NCI-H460 (cell line): ENCODE measurements around the gene TRPM1. TPM values are rescaled to one million over a fixed set of nuclear protein-coding genes. Genes with fewer than 3 reads are reported as not detected.
"Not testable (repeated sequence)": the region's sequence is repeated elsewhere in the genome, so short reads cannot be mapped to it uniquely, and the experiment has no call there.

Source experiments
- DNase-seq: peaks from one replicate; pipeline ENCODE4 v3.0.0-alpha.2; 2016; ENCODE audit warnings: low read depth; ENCODE audit errors: extremely low read depth
- total RNA-seq: library from RNA; depleted of rRNA; stranded (reverse); fragments of >200 nt; shearing (Covaris generic); gene quantifications from 2 replicates; pipeline ENCODE4 v1.2.3, GENCODE V29; 2014

TRPM1 gene
- total RNA-seq, 1 experiment from 2014 or later, result not detected

- DNase-seq, result no peak
Observed at GRCh38 chr15:31127596-31128261, 26.2 kb upstream of the TRPM1 start.

- DNase-seq, result no peak
Observed at GRCh38 chr15:31125061-31125460, 23.5 kb upstream of the TRPM1 start.

GRCh38 chr15:31116423-31117030 is 15.0 kb upstream of the TRPM1 start:
- no peak for DNase-seq

- DNase-seq, result no peak
Observed at GRCh38 chr15:31111091-31111647, 9.6 kb upstream of the TRPM1 start.

GRCh38 chr15:31108836-31109235 is 7.3 kb upstream of the TRPM1 start:
- no peak for DNase-seq

- DNase-seq, result no peak
Observed at GRCh38 chr15:31106495-31107300, 5.2 kb upstream of the TRPM1 start.

GRCh38 chr15:31104003-31104402 is 2.5 kb upstream of the TRPM1 start:
- DNase-seq, result no peak

GRCh38 chr15:31102374-31103342 is 1.1 kb upstream of the TRPM1 start:
- no peak for DNase-seq

GRCh38 chr15:31102039-31102321 is 455 bp upstream of the TRPM1 start:
- no peak for DNase-seq

- no peak for DNase-seq
Observed at GRCh38 chr15:31100738-31101137, 787 bp downstream of the TRPM1 start.

- no peak for DNase-seq
Observed at GRCh38 chr15:31098953-31099740, 2.4 kb downstream of the TRPM1 start.

- DNase-seq, result no peak
Observed at GRCh38 chr15:31098491-31098917, 3.0 kb downstream of the TRPM1 start.

GRCh38 chr15:31096563-31096962 is 5.0 kb downstream of the TRPM1 start:
- no peak for DNase-seq

- no peak for DNase-seq
Observed at GRCh38 chr15:31091481-31091880, 10.0 kb downstream of the TRPM1 start.

GRCh38 chr15:31090766-31091165 is 10.8 kb downstream of the TRPM1 start:
- DNase-seq, result no peak

GRCh38 chr15:31089368-31090047 is 12.0 kb downstream of the TRPM1 start:
- DNase-seq, result no peak

GRCh38 chr15:31088672-31089367 is 12.7 kb downstream of the TRPM1 start:
- DNase-seq, result no peak

- not testable (repeated sequence) for DNase-seq
Observed at GRCh38 chr15:31088041-31088440, 13.5 kb downstream of the TRPM1 start.
